HG03095 (cell line): ENCODE measurements around the gene OPRM1.
A peak's percentile ranks its signal among the peaks of the same experiment; 100 is the strongest.

Experiments used
- ATAC-seq: cut with Tn5 transposase; IDR thresholded peaks from one replicate; pipeline ENCODE4 v1.9.1; 2021; ENCODE audit warnings: moderate library complexity; ENCODE audit not compliant: unreplicated experiment

The OPRM1 gene

GRCh38 chr6:154202339-154202738 lies 163.3 kb downstream of the OPRM1 start:
- no peak for ATAC-seq

- ATAC-seq: no peak
These were observed 163.9 kb downstream of the OPRM1 start for GRCh38 chr6:154202958-154203357.

- no peak for ATAC-seq
These were observed 167.1 kb downstream of the OPRM1 start for GRCh38 chr6:154206141-154206540.

DNA sequence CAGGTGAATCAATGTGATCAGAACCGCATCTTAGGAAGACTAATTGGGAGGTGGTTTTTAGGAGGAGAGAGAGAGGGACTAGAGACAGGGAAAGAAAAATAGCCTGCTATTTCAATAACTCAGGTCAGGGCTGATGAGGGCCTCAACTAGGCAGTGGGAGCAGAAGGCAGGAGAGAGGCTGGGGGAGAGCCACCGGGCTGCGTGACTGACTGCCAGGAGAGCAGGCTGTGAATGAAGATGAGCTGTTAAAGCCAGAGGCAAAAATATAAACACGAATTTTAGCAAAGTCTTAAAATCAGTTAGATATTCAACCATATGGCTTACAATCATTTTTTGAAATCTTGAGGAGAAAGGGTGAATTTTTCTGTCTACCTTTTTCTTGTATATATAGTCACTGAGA lies 168.0 kb downstream of the OPRM1 start:
- ATAC-seq: no peak

- no peak for ATAC-seq
These were observed 170.5 kb downstream of the OPRM1 start for GRCh38 chr6:154209555-154209954.

DNA sequence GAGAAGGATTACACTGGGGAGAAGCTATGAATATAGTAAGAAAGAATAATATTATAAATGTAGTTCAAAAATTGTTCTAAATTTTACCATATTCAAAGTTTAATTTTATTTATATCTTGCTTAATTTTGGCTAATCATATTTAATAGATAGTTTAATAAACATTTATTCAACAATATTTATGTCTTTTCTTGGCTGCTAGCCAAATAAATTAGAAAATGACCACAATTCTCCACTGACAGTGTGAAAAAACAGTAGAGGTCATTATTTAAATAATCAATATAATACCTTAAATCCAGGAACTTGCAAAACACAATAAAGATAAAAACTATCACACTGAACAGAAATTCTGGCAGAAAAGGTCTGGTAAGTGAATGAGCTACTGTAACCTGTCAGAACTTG lies 171.6 kb downstream of the OPRM1 start:
- ATAC-seq: no peak

DNA sequence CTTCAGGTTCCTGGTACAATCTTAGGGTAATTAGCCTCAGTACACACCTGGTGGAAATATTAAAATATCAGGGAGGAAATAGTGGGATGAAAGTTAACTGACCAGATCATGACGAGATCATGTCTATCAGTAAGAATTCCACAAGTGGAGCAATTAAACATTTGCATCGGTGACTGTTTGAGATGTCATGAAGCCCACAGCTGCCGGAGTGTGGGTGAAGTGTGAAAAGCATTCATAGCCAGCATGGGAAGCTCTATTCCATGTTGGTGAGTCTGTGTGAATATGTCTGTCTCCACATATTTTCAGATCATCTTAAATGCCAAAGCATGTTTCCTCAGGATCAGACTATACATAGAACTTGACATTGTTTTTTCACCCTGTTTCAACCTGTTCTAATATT lies 174.7 kb downstream of the OPRM1 start:
- no peak for ATAC-seq

GRCh38 chr6:154218301-154218700 lies 179.3 kb downstream of the OPRM1 start:
- no peak for ATAC-seq

- no peak for ATAC-seq
These were observed 179.7 kb downstream of the OPRM1 start for GRCh38 chr6:154218787-154219186.

GRCh38 chr6:154219250-154219649 lies 180.2 kb downstream of the OPRM1 start:
- ATAC-seq: no peak

DNA sequence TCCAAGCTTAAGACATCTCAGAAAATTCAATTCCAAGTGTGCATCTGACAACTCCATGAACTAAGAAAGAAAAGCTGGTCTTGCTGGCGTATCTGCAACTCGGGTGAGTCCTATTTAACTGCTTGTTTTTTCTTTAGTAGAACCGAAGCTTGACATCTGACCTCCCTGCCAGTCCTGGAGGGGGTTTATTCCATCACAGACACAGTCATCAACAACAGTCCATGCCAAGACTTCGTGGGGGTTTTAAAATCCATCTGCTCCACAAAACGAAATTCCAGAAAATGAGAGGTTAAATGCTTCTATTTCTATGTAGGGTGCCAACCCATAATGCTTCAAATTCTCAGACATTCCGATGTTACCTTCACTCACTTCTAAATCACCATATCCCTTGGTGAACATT lies 183.7 kb downstream of the OPRM1 start:
- ATAC-seq: no peak

DNA sequence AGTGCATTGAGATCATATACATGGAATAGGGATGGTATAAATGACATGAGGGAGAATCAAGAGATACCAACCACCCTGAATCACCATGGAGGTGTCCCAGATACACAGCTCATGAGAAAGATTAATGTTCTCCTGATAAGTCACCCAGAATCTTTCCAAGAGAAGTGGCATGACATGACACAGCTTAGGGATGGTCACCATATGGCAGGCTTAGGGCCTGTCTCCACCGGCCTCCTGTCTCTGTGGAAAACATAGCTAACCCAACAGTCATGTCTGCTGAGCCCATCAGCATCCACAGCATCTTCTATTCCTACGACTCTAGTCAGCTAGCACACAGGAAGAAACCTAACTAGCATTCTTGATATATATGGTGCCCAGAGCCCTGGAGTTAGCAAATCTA lies 184.3 kb downstream of the OPRM1 start:
- no peak for ATAC-seq

DNA sequence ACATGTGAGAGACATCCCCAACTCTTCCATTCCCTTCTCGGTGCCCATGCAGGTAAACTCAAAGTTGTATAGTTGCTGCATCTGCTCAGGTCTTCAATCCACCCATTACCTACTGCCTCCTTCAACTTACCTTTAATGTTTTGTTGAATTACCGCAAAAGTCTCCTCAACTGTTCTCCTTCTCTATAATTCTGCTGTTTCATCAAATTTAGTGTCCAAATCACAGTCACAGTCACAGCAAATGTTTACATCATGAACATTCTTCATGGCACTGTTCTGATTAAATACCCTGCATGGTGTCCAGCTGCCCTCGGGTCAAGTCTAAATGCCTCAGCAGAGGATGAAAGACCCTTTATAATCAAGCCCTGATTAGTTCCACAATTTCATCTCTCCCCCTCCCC lies 187.4 kb downstream of the OPRM1 start:
- no peak for ATAC-seq

DNA sequence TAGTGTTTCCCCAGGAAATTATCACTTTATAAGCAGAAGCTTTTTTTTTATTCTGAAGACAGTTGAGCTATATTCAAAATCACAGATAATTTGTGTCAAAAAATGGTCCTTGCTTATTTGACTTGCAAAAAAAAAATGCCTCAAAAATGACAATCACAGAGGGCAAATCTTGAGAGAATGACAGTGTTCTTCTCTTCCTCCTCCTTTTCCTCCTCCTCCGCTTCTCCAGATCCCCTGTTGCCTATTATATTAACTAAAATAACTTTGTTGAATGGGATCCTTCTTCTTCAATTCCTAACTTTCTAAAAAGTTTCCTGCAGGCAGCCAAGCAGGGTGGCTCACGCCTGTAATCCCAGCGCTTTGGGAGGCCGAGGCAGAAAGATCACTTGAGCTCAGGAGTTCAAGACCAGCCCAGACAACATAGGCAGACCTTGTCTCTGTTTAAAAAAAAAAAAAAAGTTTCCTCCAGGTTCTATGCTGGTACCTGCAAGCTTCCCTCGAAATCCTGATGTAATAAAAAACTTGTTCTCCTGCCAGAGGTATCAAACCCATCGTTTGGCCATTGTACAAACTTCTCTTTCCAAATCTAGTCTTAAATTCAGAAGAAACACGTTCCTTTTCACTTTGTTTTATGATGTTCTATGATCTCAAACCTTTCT lies 189.0 kb downstream of the OPRM1 start:
- ATAC-seq: no peak

GRCh38 chr6:154228521-154228905 lies 189.5 kb downstream of the OPRM1 start:
- no peak for ATAC-seq

- ATAC-seq: peak; percentile 66
These were observed 190.7 kb downstream of the OPRM1 start for GRCh38 chr6:154229786-154230185.

DNA sequence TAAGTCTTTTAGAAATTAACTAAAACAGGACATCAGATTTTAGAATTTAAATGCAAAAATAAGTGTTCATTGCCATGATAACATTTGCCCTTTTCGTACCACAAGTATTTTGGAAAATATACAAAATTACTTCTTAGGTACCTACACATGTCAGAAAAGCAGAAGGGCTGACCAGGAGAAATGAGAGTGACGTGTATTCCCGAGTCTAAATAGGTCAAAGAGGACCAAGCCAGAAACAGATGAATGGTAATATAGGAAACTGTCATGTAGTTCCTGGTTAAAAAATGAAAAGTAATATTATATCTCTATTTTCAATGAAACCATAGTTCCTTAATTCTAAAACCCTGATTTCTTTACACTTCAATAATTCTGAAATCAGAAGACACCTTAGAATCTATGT lies 191.4 kb downstream of the OPRM1 start:
- no peak for ATAC-seq

DNA sequence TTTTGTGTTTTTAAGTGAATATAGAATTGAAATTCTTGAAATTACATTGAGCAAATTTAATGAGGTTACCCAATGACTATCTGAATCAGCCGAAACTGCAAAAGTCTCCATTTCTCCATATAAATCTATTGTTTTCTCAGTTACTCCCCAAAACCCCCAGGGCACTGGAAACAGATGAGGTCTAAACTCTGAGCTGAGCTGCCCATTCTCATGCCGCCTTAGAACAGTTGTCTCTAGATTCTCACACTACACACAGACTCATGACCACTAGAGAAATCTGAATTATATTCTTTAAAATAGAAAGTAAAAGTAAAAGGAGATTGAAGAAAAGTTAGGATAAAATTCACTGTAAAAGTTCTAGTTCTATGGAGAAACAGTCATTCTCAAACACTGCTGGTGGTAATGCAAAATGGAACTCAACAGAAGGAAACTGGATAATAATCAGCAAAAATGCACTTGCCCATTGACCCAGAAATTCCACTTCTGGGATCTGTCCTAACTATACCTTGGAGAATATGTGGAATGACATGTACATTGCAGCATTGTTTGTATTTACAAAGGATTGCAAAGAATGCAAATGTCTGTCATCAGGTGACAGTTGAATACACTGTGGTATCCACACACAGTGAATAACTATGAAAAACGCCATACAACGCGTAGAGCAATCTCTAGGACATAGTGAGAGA lies 192.0 kb downstream of the OPRM1 start:
- ATAC-seq: no peak

- ATAC-seq: no peak
These were observed 193.2 kb downstream of the OPRM1 start for GRCh38 chr6:154232013-154232910.

DNA sequence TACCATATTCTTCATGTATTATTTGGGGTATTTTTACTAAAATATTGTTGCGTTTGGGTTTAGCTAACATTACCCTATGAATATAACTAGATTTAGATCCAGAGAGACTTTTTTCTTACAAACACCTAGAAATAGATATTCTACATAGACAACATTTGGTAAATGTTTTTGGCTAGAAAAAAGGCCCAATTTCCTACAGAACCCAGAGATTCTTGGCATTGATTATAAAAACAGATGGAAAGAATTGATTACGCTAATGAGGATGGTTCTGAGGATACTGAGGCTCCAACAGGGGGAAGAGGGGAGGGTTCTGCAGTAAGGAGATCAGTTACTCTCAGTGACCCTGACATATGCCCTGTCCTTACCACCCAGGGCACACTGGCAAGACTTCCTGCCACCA lies 194.3 kb downstream of the OPRM1 start:
- ATAC-seq: no peak

GRCh38 chr6:154234019-154234772 lies 195.2 kb downstream of the OPRM1 start:
- ATAC-seq: peak; percentile 56
